K562 (cell line): ENCODE results near the gene ZC3H18. TPM values are rescaled to one million over a fixed set of nuclear protein-coding genes. Genes with fewer than 3 reads are reported as not detected.
A peak's percentile ranks its signal among the peaks of the same experiment; 100 is the strongest.

Source experiments
- CXXC5 ChIP-seq: fragments of 250-450 bp; sonication (Bioruptor Pico); IDR thresholded peaks from 2 replicates; pipeline ENCODE4 v1.8.0; 2022; ENCODE audit warnings: inconsistent platforms, mild to moderate bottlenecking, moderate library complexity
- ELF4 ChIP-seq: fragments of 450-650 bp; formaldehyde crosslinking; IDR thresholded peaks from 2 replicates; pipeline ENCODE4 v1.4.0; 2022; ENCODE audit warnings: missing genetic modification characterization
- FIP1L1 ChIP-seq: fragments of 200-400 bp; formaldehyde crosslinking; IDR thresholded peaks from 2 replicates; pipeline ENCODE4 v1.6.1; 2018; ENCODE audit warnings: mild to moderate bottlenecking, low read depth, low read length; ENCODE audit not compliant: poor library complexity, severe bottlenecking
- HNRNPK ChIP-seq: fragments of 200-400 bp; formaldehyde crosslinking; IDR thresholded peaks from one replicate; pipeline ENCODE4 v1.6.1; 2018; ENCODE audit warnings: mild to moderate bottlenecking, low read depth, low read length; ENCODE audit not compliant: poor library complexity, severe bottlenecking
- JUND ChIP-seq, 2 experiments: IDR thresholded peaks; 2 replicates in 1 of 2; 3 replicates in 1 of 2; pipeline ENCODE4 v1.6.1; 2011; ENCODE audit warnings: borderline replicate concordance in 2 of 2, low read depth in 2 of 2, low read length in 2 of 2, improper control_type of control experiment in 1 of 2, missing biosample characterization in 1 of 2, missing genetic modification characterization in 1 of 2, missing genetic modification reagents in 1 of 2
- MAZ ChIP-seq, 2 experiments: fragments of 450-650 bp in 1 of 2; sonication (generic) in 1 of 2; formaldehyde crosslinking; IDR thresholded peaks in 1 of 2; conservative IDR thresholded peaks in 1 of 2; 2 replicates each; pipeline versions ENCODE4 v1.4.0 to v1.5.0; 2020; ENCODE audit warnings: mild to moderate bottlenecking in 1 of 2, missing genetic modification reagents in 1 of 2
- MYC ChIP-seq, 2 experiments: fragments of 250-450 bp in 1 of 2; sonication (Bioruptor Pico) in 1 of 2; IDR thresholded peaks; 2 replicates each; pipeline versions ENCODE4 v1.5.1 to v1.6.1; 2012 to 2021; ENCODE audit warnings: low read depth in 2 of 2, borderline replicate concordance in 1 of 2, improper control_type of control experiment in 1 of 2, low read length in 1 of 2, mild to moderate bottlenecking in 1 of 2, moderate library complexity in 1 of 2
- SAFB ChIP-seq: fragments of 200-400 bp; formaldehyde crosslinking; IDR thresholded peaks from 2 replicates; pipeline ENCODE4 v1.6.1; 2017; ENCODE audit warnings: low read depth, low read length, borderline replicate concordance
- SMC3 ChIP-seq: conservative IDR thresholded peaks from 2 replicates; pipeline ENCODE4 v1.6.1; 2011; ENCODE audit warnings: low read depth, low read length, improper control_type of control experiment; ENCODE audit not compliant: insufficient read depth
- SUPT5H ChIP-seq: fragments of 450-650 bp; IDR thresholded peaks from 2 replicates; pipeline ENCODE4 v1.6.1; 2016
- TEAD1 ChIP-seq, 2 experiments: fragments of 450-650 bp in 1 of 2; sonication (generic) in 1 of 2; formaldehyde crosslinking; IDR thresholded peaks; 2 replicates each; pipeline versions ENCODE4 v1.4.0 to v1.8.0; 2020 to 2022; ENCODE audit warnings: mild to moderate bottlenecking in 2 of 2, missing genetic modification reagents in 1 of 2
- U2AF2 ChIP-seq: fragments of 200-400 bp; formaldehyde crosslinking; optimal IDR thresholded peaks from 2 replicates; pipeline ENCODE3; 2017; ENCODE audit warnings: low read depth, mild to moderate bottlenecking, low read length
- ZNF407 ChIP-seq: fragments of 450-650 bp; IDR thresholded peaks from 2 replicates; pipeline ENCODE4 v1.6.1; 2016; ENCODE audit warnings: low read depth
- polyA plus RNA-seq, 8 experiments: library from polyadenylated mRNA; depleted of rRNA in 4 of 8; stranded (reverse) in 5 of 8; unstranded in 3 of 8; fragments of >200 nt; fragmentation: Nextera tagmentation in 2 of 8; fragmentation: Illumina TruSeq in 1 of 8; extraction: Ambion mirVana in 2 of 8; extraction: Trizol in 1 of 8; gene quantifications; 2 replicates each; pipeline versions ENCODE4 v1.2.1 to v1.2.3, GENCODE V29; 2011 to 2014; ENCODE audit warnings: inconsistent platforms in 1 of 8, missing spikeins in 1 of 8
- total RNA-seq, 7 experiments: library from RNA; depleted of rRNA in 6 of 7; stranded (reverse); fragments of >200 nt in 6 of 7; fragmentation: Illumina TruSeq in 2 of 7; extraction: Trizol in 2 of 7; gene quantifications; 2 replicates each; pipeline versions ENCODE4 v1.2.1 to v1.2.3, GENCODE V29; 2011 to 2021; ENCODE audit warnings: low replicate concordance in 1 of 7
- TF ChIP-seq, protein P1 (sequence below): fragments of 250-450 bp; sonication (Bioruptor Pico); IDR thresholded peaks from 2 replicates; pipeline ENCODE4 v1.8.0; 2021; ENCODE audit warnings: borderline replicate concordance, mild to moderate bottlenecking, moderate library complexity; ENCODE audit not compliant: poor library complexity, severe bottlenecking
- TF ChIP-seq, protein P2 (sequence below), 2 experiments: fragments of 450-650 bp in 1 of 2; sonication (generic) in 1 of 2; formaldehyde crosslinking; conservative IDR thresholded peaks; 2 replicates each; pipeline versions ENCODE4 v1.4.0 to v1.8.1; 2020 to 2022; ENCODE audit warnings: mild to moderate bottlenecking in 1 of 2, missing genetic modification reagents in 1 of 2

ZC3H18 gene
- total and polyA plus RNA-seq, 9 of the 15 experiments (the other 6 are each of a cell fraction or from before 2014, with no cell fraction given) = 1.7 to 88.7 (median 26.9) TPM

DNA sequence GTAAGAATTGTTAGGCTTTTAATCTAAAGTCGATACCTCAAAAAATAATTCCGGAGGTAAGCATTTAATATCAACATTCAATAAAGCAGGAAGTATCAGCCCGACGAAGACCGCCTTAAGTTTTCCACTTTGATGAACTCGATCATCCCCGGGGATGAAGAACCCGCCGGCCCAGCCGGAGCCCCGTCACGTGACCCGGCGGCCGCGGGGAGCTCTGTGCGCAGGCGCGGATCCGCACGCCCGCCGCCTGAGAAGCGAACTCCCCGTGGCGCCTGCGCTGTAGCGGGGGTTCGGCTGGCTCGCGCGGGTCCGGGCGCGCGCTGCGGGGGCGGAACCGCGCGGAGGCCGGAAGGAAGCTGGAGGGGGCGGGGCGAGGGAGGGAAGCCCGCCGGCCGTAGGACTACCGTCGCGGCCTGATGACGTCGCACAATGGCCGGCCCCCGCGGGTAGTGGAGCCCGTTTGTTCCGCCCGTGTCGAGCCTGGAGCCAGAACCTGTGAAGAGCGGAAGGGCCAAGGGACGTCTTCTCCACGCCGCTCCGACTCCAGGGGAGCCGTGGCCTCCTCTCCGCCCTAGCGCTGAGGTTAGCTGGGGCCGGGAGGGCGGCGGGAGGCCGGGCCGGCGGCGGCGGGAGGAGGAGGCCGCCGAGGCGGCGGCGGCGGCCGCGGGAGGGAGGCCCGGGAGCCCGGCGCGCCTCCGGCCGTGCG is at the start of gene ZC3H18 (continued):
- TF ChIP-seq ZNF407 (peak; percentile 30; the same call in 1 of the 2 replicates), MYC (IDR thresholded peaks at IDR 0.05; ENCODE audit: low read depth, low read length) (peak; percentile 57; the same call in 1 of the 2 replicates), MYC (CRISPR knock-in tag; IDR thresholded peaks at IDR 0.05; ENCODE audit: borderline replicate concordance, low read depth) (no peak), TEAD1 (CRISPR knock-in tag; IDR thresholded peaks at IDR 0.05) (0 out of 4 replicates have a peak, but pooled peaks of 1 of the 2 experiments have one; percentile 30), JUND (IDR thresholded peaks at IDR 0.05; ENCODE audit: borderline replicate concordance, low read depth, low read length) (peak; percentile 60), JUND (tag; IDR thresholded peaks at IDR 0.05; ENCODE audit: borderline replicate concordance, low read depth, low read length) (no peak; the same call in 2 of the 3 replicates), SAFB (peak; percentile 30; the same call in 1 of the 2 replicates), HNRNPK (no peak), U2AF2 (no peak), CXXC5 (peak; percentile 94), MAZ (CRISPR knock-in tag; conservative IDR thresholded peaks at IDR 0.05 in 1 of 2, IDR thresholded peaks at IDR 0.05 in 1 of 2) (peak; percentile 94 to 97), FIP1L1 (no peak), SUPT5H (peak; percentile 78), SMC3 (0 out of 2 replicates have a peak, but pooled peaks have one; percentile 4), ELF4 (no peak)
- TF ChIP-seq, protein P1, sequence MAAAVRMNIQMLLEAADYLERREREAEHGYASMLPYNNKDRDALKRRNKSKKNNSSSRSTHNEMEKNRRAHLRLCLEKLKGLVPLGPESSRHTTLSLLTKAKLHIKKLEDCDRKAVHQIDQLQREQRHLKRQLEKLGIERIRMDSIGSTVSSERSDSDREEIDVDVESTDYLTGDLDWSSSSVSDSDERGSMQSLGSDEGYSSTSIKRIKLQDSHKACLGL (CRISPR knock-in tag) = no peak
- TF ChIP-seq, protein P2, sequence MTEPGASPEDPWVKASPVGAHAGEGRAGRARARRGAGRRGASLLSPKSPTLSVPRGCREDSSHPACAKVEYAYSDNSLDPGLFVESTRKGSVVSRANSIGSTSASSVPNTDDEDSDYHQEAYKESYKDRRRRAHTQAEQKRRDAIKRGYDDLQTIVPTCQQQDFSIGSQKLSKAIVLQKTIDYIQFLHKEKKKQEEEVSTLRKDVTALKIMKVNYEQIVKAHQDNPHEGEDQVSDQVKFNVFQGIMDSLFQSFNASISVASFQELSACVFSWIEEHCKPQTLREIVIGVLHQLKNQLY (CRISPR knock-in tag; conservative IDR thresholded peaks at IDR 0.05) = no peak
